Medulla oblongata (tissue), 1 donor: Measurements from ENCODE around the gene MFSD11.
"Not testable (repeated sequence)": the region's sequence is repeated elsewhere in the genome, so short reads cannot be mapped to it uniquely, and the experiment has no call there.

ENCODE experiments used
- DNase-seq: peaks from one replicate; pipeline ENCODE4 v3.0.0-alpha.2; 2015; ENCODE audit errors: extremely low spot score

Gene MFSD11

GRCh38 chr17:76747716-76748363, 9.9 kb downstream of the MFSD11 start:
- DNase-seq, result no peak

GRCh38 chr17:76748657-76749056, 10.7 kb downstream of the MFSD11 start:
- DNase-seq, result no peak

GRCh38 chr17:76751416-76751993, 13.6 kb downstream of the MFSD11 start:
- DNase-seq, result no peak

- DNase-seq, result no peak
Measured at GRCh38 chr17:76752006-76752405, 14.1 kb downstream of the MFSD11 start.

GRCh38 chr17:76753061-76753961, 15.4 kb downstream of the MFSD11 start:
- no peak for DNase-seq

GRCh38 chr17:76755285-76755684, 17.4 kb downstream of the MFSD11 start:
- no peak for DNase-seq

- no peak for DNase-seq
Measured at GRCh38 chr17:76757256-76757655, 19.3 kb downstream of the MFSD11 start.

- DNase-seq, result no peak
Measured at GRCh38 chr17:76758570-76758969, 20.7 kb downstream of the MFSD11 start.

GRCh38 chr17:76772842-76773525, 35.1 kb downstream of the MFSD11 start:
- DNase-seq, result no peak

GRCh38 chr17:76775021-76775600, 37.2 kb downstream of the MFSD11 start:
- no peak for DNase-seq

GRCh38 chr17:76781056-76781982, 43.4 kb downstream of the MFSD11 start:
- DNase-seq, result no peak

- no peak for DNase-seq
Measured at GRCh38 chr17:76783146-76783545, 45.2 kb downstream of the MFSD11 start.

GRCh38 chr17:76784926-76785325, 47.0 kb downstream of the MFSD11 start:
- no peak for DNase-seq

GRCh38 chr17:76787866-76788265, 49.9 kb downstream of the MFSD11 start:
- not testable (repeated sequence) for DNase-seq

- no peak for DNase-seq
Measured at GRCh38 chr17:76789235-76789788, 51.4 kb downstream of the MFSD11 start.

- peak; percentile 7 for DNase-seq
Measured at GRCh38 chr17:76791053-76791980, 53.4 kb downstream of the MFSD11 start.

GRCh38 chr17:76792348-76792747, 54.4 kb downstream of the MFSD11 start:
- DNase-seq, result no peak

GRCh38 chr17:76793775-76794174, 55.9 kb downstream of the MFSD11 start:
- no peak for DNase-seq

GRCh38 chr17:76796081-76796480, 58.2 kb downstream of the MFSD11 start:
- DNase-seq, result no peak
